WTC11 (cell line): ENCODE results near the gene MTHFD2. TPM values are rescaled to one million over a fixed set of nuclear protein-coding genes. Genes with fewer than 3 reads are reported as not detected.

Experiments used
- ATF3 ChIP-seq: sonication (generic); formaldehyde crosslinking; conservative IDR thresholded peaks from 2 replicates; pipeline ENCODE4 v1.8.1; 2022; ENCODE audit warnings: mild to moderate bottlenecking, missing genetic modification reagents
- CREB1 ChIP-seq: sonication (generic); formaldehyde crosslinking; IDR thresholded peaks from 2 replicates; pipeline ENCODE4 v1.8.0; 2023; ENCODE audit warnings: mild to moderate bottlenecking, missing genetic modification reagents
- CREM ChIP-seq: sonication (generic); formaldehyde crosslinking; IDR thresholded peaks from 2 replicates; pipeline ENCODE4 v1.8.1; 2022; ENCODE audit warnings: mild to moderate bottlenecking, missing genetic modification reagents, moderate library complexity
- E2F1 ChIP-seq: sonication (generic); formaldehyde crosslinking; IDR thresholded peaks from 2 replicates; pipeline ENCODE4 v1.8.0; 2022; ENCODE audit warnings: mild to moderate bottlenecking, missing genetic modification reagents
- ELF4 ChIP-seq: sonication (generic); formaldehyde crosslinking; IDR thresholded peaks from 2 replicates; pipeline ENCODE4 v1.8.1; 2022; ENCODE audit warnings: low read depth, mild to moderate bottlenecking, moderate library complexity, missing genetic modification reagents
- FOXP1 ChIP-seq: sonication (generic); formaldehyde crosslinking; IDR thresholded peaks from 2 replicates; pipeline ENCODE4 v1.8.0; 2022; ENCODE audit warnings: missing genetic modification reagents, mild to moderate bottlenecking, moderate library complexity, borderline replicate concordance
- FOXP4 ChIP-seq: sonication (generic); formaldehyde crosslinking; IDR thresholded peaks from 2 replicates; pipeline ENCODE4 v1.8.0; 2022; ENCODE audit warnings: mild to moderate bottlenecking, missing genetic modification reagents
- GTF2I ChIP-seq: fragments of 250-450 bp; sonication (Bioruptor Pico); conservative IDR thresholded peaks from 2 replicates; pipeline ENCODE4 v1.4.0; 2021; ENCODE audit warnings: mild to moderate bottlenecking
- HMGXB4 ChIP-seq: sonication (generic); formaldehyde crosslinking; IDR thresholded peaks from 2 replicates; pipeline ENCODE4 v1.8.1; 2023; ENCODE audit warnings: mild to moderate bottlenecking, moderate library complexity, missing genetic modification reagents
- IRF1 ChIP-seq: sonication (generic); formaldehyde crosslinking; IDR thresholded peaks from 2 replicates; pipeline ENCODE4 v1.8.0; 2023; ENCODE audit warnings: missing genetic modification reagents
- MLX ChIP-seq: sonication (generic); formaldehyde crosslinking; IDR thresholded peaks from 2 replicates; pipeline ENCODE4 v1.8.1; 2023; ENCODE audit warnings: mild to moderate bottlenecking, missing genetic modification reagents, moderate library complexity
- SP1 ChIP-seq: sonication (generic); formaldehyde crosslinking; conservative IDR thresholded peaks from 2 replicates; pipeline ENCODE4 v1.8.1; 2022; ENCODE audit warnings: missing genetic modification reagents
- TEAD1 ChIP-seq: sonication (generic); formaldehyde crosslinking; IDR thresholded peaks from 2 replicates; pipeline ENCODE4 v1.8.0; 2022; ENCODE audit warnings: mild to moderate bottlenecking, missing genetic modification reagents
- USF1 ChIP-seq: sonication (generic); formaldehyde crosslinking; IDR thresholded peaks from 2 replicates; pipeline ENCODE4 v1.8.0; 2022; ENCODE audit warnings: mild to moderate bottlenecking, missing genetic modification reagents
- ZBTB21 ChIP-seq: sonication (generic); formaldehyde crosslinking; IDR thresholded peaks from 2 replicates; pipeline ENCODE4 v1.8.1; 2023; ENCODE audit warnings: mild to moderate bottlenecking, missing genetic modification reagents, borderline replicate concordance
- ZNF121 ChIP-seq: sonication (generic); formaldehyde crosslinking; IDR thresholded peaks from 2 replicates; pipeline ENCODE4 v1.8.0; 2023; ENCODE audit warnings: missing genetic modification reagents
- ZNF232 ChIP-seq: sonication (generic); formaldehyde crosslinking; IDR thresholded peaks from 2 replicates; pipeline ENCODE4 v1.8.0; 2022; ENCODE audit warnings: mild to moderate bottlenecking, missing genetic modification reagents
- ZNF263 ChIP-seq: sonication (generic); formaldehyde crosslinking; IDR thresholded peaks from 2 replicates; pipeline ENCODE4 v1.8.1; 2022; ENCODE audit warnings: low read depth, mild to moderate bottlenecking, moderate library complexity, missing genetic modification reagents
- ZNF281 ChIP-seq: sonication (generic); formaldehyde crosslinking; IDR thresholded peaks from 2 replicates; pipeline ENCODE4 v1.8.0; 2023; ENCODE audit warnings: mild to moderate bottlenecking, missing genetic modification reagents
- ZNF425 ChIP-seq: fragments of 250-450 bp; sonication (Bioruptor Pico); conservative IDR thresholded peaks from 2 replicates; pipeline ENCODE4 v1.9.0; 2021; ENCODE audit warnings: mild to moderate bottlenecking
- ZNF671 ChIP-seq: fragments of 250-450 bp; sonication (Bioruptor Pico); IDR thresholded peaks from 2 replicates; pipeline ENCODE4 v1.8.0; 2021; ENCODE audit warnings: mild to moderate bottlenecking
- ZSCAN18 ChIP-seq: fragments of 250-450 bp; sonication (Bioruptor Pico); IDR thresholded peaks from 2 replicates; pipeline ENCODE4 v2.1.2; 2022; ENCODE audit warnings: mild to moderate bottlenecking, moderate library complexity
- total RNA-seq: library from RNA; stranded (reverse); gene quantifications from 3 replicates; pipeline ENCODE4 v1.2.3, GENCODE V29; 2021

Gene MTHFD2
- total RNA-seq, 1 experiment from 2014 or later: 251 TPM

- TF ChIP-seq ZNF425 (CRISPR knock-in tag) (peak; percentile 72; the same call in 1 of the 2 replicates), SP1 (CRISPR knock-in tag) (peak; percentile 79), ZNF121 (peak; percentile 27; the same call in 1 of the 2 replicates), ZNF263 (CRISPR knock-in tag) (no peak; the same call in 1 of the 2 replicates), FOXP4 (CRISPR knock-in tag) (peak; percentile 97), CREB1 (CRISPR knock-in tag) (peak; percentile 87), HMGXB4 (CRISPR knock-in tag) (peak; percentile 98), ZSCAN18 (CRISPR knock-in tag) (no peak), ZNF671 (CRISPR knock-in tag) (no peak; the same call in 1 of the 2 replicates), GTF2I (no peak), ATF3 (CRISPR knock-in tag) (peak; percentile 75; the same call in 1 of the 2 replicates), FOXP1 (CRISPR knock-in tag) (peak; percentile 94), TEAD1 (peak; percentile 97), MLX (peak; percentile 71; the same call in 1 of the 2 replicates), IRF1 (CRISPR knock-in tag) (peak; percentile 88), E2F1 (CRISPR knock-in tag) (peak; percentile 83; the same call in 1 of the 2 replicates), ZNF281 (CRISPR knock-in tag) (peak; percentile 90), ZNF232 (CRISPR knock-in tag) (peak; percentile 91), USF1 (peak; percentile 84), ELF4 (CRISPR knock-in tag) (peak; percentile 82; the same call in 1 of the 2 replicates), ZBTB21 (peak; percentile 33), CREM (CRISPR knock-in tag) (peak; percentile 81)
Measured at GRCh38 chr2:74198461-74199274, at the start of gene MTHFD2 (continued).
